Muscle layer of duodenum (tissue), 2 donors: ENCODE results near the gene RRAGC.
"Not testable (repeated sequence)": the region's sequence is repeated elsewhere in the genome, so short reads cannot be mapped to it uniquely, and the experiment has no call there.

Experiments
- H3K27ac ChIP-seq: one replicate; pipeline ENCODE4 v1.7.0; 2013; ENCODE audit warnings: mild to moderate bottlenecking, low read length
- H3K27me3 ChIP-seq: one replicate; pipeline ENCODE4 v1.7.0; 2013; ENCODE audit warnings: low read depth, mild to moderate bottlenecking, control low read depth, low read length
- H3K36me3 ChIP-seq, 2 donors: one replicate each; pipeline ENCODE4 v1.7.0; 2013; ENCODE audit warnings: low read length in 2 of 2, control low read depth in 1 of 2, mild to moderate bottlenecking in 1 of 2; ENCODE audit not compliant: insufficient read depth in 2 of 2, control insufficient read depth in 1 of 2
- H3K4me1 ChIP-seq, 2 donors: one replicate each; pipeline ENCODE4 v1.7.0; 2013; ENCODE audit warnings: low read length in 2 of 2, mild to moderate bottlenecking in 2 of 2, control low read depth in 1 of 2, moderate library complexity in 1 of 2; ENCODE audit not compliant: insufficient read depth in 2 of 2, control insufficient read depth in 1 of 2
- H3K4me3 ChIP-seq, 2 donors: one replicate each; pipeline ENCODE4 v1.7.0; 2013; ENCODE audit warnings: low read length in 2 of 2, low read depth in 1 of 2, mild to moderate bottlenecking in 1 of 2
- H3K9me3 ChIP-seq, 2 donors: one replicate each; pipeline ENCODE4 v1.7.0; 2013; ENCODE audit warnings: low read length in 2 of 2, control low read depth in 1 of 2, mild to moderate bottlenecking in 1 of 2; ENCODE audit not compliant: control insufficient read depth in 1 of 2
- donor health status: healthy.

The RRAGC gene

GRCh38 chr1:38815903-38816627 lies 43.5 kb downstream of the RRAGC start:
- no peaks in the 10 kb centered on the region for H3K9me3 ChIP-seq
- no peaks in the 10 kb centered on the region for H3K36me3 ChIP-seq
- no peak overlapping the region for H3K4me3 ChIP-seq
- H3K4me1 ChIP-seq: peaks cover 0 to 13% of the 10 kb centered on the region in 2 donors
- no peak overlapping the region for H3K27ac ChIP-seq
- H3K27me3 ChIP-seq: peaks cover 33% of the 10 kb centered on the region

- peaks cover 33% of the 10 kb centered on the region for H3K27me3 ChIP-seq
- H3K4me3 ChIP-seq: no peak overlapping the region
- no peaks in the 10 kb centered on the region for H3K9me3 ChIP-seq
- peaks cover 0 to 13% of the 10 kb centered on the region in 2 donors for H3K4me1 ChIP-seq
- H3K27ac ChIP-seq: no peak overlapping the region
- no peaks in the 10 kb centered on the region for H3K36me3 ChIP-seq
Measured at GRCh38 chr1:38814984-38815464, 44.5 kb downstream of the RRAGC start.

- Histone ChIP-seq H3K9me3 (no peaks in the 10 kb centered on the region), H3K27ac (no peak overlapping the region), H3K4me1 (peaks cover 0 to 13% of the 10 kb centered on the region in 2 donors), H3K36me3 (no peaks in the 10 kb centered on the region), H3K4me3 (no peak overlapping the region), H3K27me3 (peaks cover 33% of the 10 kb centered on the region)
Measured at GRCh38 chr1:38814444-38814983, 45.1 kb downstream of the RRAGC start.

- Histone ChIP-seq H3K27me3 (peaks cover 29% of the 10 kb centered on the region), H3K4me1 (peaks cover 0 to 4% of the 10 kb centered on the region in 2 donors), H3K9me3 (no peaks in the 10 kb centered on the region), H3K27ac (no peak overlapping the region), H3K4me3 (no peak overlapping the region), H3K36me3 (no peaks in the 10 kb centered on the region)
Measured at GRCh38 chr1:38812981-38813380, 46.6 kb downstream of the RRAGC start.

- H3K4me1 ChIP-seq, H3K36me3 ChIP-seq, H3K9me3 ChIP-seq, H3K4me3 ChIP-seq, H3K27ac ChIP-seq: not testable (repeated sequence)
- H3K27me3 ChIP-seq: peaks cover 20% of the 10 kb centered on the region
Measured at GRCh38 chr1:38811466-38811865, 48.1 kb downstream of the RRAGC start.

GRCh38 chr1:38806090-38806489 lies 53.5 kb downstream of the RRAGC start:
- no peak overlapping the region for H3K4me3 ChIP-seq
- no peak overlapping the region for H3K27ac ChIP-seq
- H3K4me1 ChIP-seq: no peaks in the 10 kb centered on the region
- H3K9me3 ChIP-seq: no peaks in the 10 kb centered on the region
- no peaks in the 10 kb centered on the region for H3K36me3 ChIP-seq
- peaks cover 31% of the 10 kb centered on the region for H3K27me3 ChIP-seq

- no peak overlapping the region for H3K27ac ChIP-seq
- H3K36me3 ChIP-seq: no peaks in the 10 kb centered on the region
- H3K4me1 ChIP-seq: no peaks in the 10 kb centered on the region
- no peak overlapping the region for H3K4me3 ChIP-seq
- no peaks in the 10 kb centered on the region for H3K9me3 ChIP-seq
- H3K27me3 ChIP-seq: peaks cover 31% of the 10 kb centered on the region
Measured at GRCh38 chr1:38805036-38805435, 54.5 kb downstream of the RRAGC start.

GRCh38 chr1:38804062-38804886 lies 55.3 kb downstream of the RRAGC start:
- peak overlapping the region in 1 of 2 donors; percentile 38 for H3K4me3 ChIP-seq

GRCh38 chr1:38803647-38804046 lies 55.9 kb downstream of the RRAGC start:
- no peak overlapping the region for H3K27ac ChIP-seq
- H3K36me3 ChIP-seq: no peaks in the 10 kb centered on the region
- H3K27me3 ChIP-seq: peaks cover 31% of the 10 kb centered on the region
- H3K9me3 ChIP-seq: no peaks in the 10 kb centered on the region
- H3K4me1 ChIP-seq: no peaks in the 10 kb centered on the region
- H3K4me3 ChIP-seq: peak overlapping the region in 1 of 2 donors; percentile 38

More at GRCh38 chr1:38804062-38804886, 55.3 kb downstream of the RRAGC start:
- Histone ChIP-seq H3K36me3 (no peaks in the 10 kb centered on the region), H3K4me1 (no peaks in the 10 kb centered on the region), H3K9me3 (no peaks in the 10 kb centered on the region), H3K27ac (no peak overlapping the region), H3K27me3 (peaks cover 31% of the 10 kb centered on the region)

- Histone ChIP-seq H3K27ac (no peak overlapping the region), H3K9me3 (no peaks in the 10 kb centered on the region), H3K4me3 (no peak overlapping the region), H3K4me1 (no peaks in the 10 kb centered on the region), H3K27me3 (peaks cover 20% of the 10 kb centered on the region), H3K36me3 (no peaks in the 10 kb centered on the region)
Measured at GRCh38 chr1:38800720-38801671, 58.6 kb downstream of the RRAGC start.
